ENCODE measurements around the gene TIAM2. TPM values are rescaled to one million over a fixed set of nuclear protein-coding genes. Genes with fewer than 3 reads are reported as not detected.
"Not testable (repeated sequence)": the region's sequence is repeated elsewhere in the genome, so short reads cannot be mapped to it uniquely, and the experiment has no call there.

The TIAM2 gene
- 10 to 100 TPM in 5 of 8 experiments, 1 to 10 TPM in 3; 5.2 to 34.7 (median 10.7) TPM for total RNA-seq

DNA sequence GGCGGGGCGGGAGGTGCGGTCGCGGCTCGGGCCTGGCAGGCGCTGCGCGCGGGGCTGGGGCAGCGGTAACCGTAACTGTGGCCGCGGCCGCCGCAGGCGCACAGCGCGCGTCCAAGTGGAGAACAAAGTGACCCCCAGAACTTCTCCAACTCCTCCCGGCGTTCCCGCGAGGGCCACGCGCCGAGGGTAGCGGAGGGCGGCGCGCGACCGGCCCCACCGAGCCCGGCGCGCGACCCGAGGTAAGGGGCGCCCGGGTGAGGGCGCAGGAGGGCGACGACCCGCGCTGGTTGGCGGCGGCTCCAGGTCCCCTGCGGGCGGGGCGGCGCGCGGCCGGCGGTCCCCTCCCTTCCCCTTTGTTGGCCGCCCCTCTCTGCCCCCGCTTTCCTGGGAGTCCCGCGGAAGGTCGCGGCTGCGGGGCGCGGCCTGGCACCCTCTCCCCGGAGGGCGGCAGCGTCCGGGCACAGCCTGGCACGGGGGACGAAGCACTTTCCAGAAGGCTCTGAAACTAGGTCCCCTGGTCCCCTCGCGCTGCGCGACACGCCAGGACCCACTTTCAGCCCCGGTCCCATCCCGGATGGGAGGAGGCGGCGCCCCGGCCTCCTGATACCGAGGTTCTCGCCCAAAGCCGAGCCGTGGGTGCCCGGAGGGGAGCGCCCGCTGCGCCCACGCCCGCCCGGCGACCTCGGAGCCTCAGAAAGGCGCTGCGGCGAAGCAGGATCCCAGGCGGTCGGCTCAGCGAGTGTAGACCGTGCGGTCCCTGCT lies at the start of gene TIAM2:
TSS of gene TIAM2 (plus strand) at position 62 of the 762 bp plus-strand sequence. CDS start 133,909 bp downstream, outside the sequence.
- Histone ChIP-seq H3K27ac (no peak within 1 kb of the TSS), H3K4me1 (replicated peaks in 1 of 2) (no peaks in the 10 kb centered on the region), H3K4me3 (peak within 1 kb of the TSS; percentile 36 to 85 (median 55))
- 0 to 3% (median 0%) methylated on average over 1 to 7 of the region's 102 CpGs; no CpG with 5 or more reads in 5 of the 10 experiments for WGBS, 10 experiments
- in situ Hi-C loops (cut with MboI; ENCODE audit: low pct_unique_long_range_greater_than_20kb in 2 of 9, low sequenced_read_pairs in 9 of 9, unreplicated experiment in 9 of 9): no loop called here
- ATAC-seq (replicated peaks in 6 of 8): peak; percentile 38 to 93 (median 86)

DNA sequence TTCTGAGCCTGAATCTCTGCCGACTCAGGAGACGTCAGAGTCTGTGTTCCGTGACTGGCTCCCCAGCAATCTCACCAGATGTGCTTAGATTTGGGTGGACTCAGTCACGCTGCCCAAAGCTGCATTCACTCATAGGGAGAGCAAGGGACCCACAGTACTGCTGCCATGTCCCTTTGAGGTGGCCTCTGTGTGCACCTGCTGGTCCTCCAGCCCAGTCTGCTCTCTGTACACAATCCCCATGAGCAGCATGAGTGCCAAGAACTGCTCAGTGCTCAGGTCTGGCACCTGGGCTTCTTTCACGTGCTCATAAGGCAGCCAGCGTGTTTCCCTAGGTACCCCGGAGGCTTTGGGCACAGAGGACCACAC lies 44.2 kb upstream of the TIAM2 start:
- ATAC-seq (replicated peaks in 6 of 8): no peak
- no peaks in the 10 kb centered on the region for H3K4me1 ChIP-seq (replicated peaks in 1 of 2)
- no peak overlapping the region for H3K4me3 ChIP-seq
- in situ Hi-C loops (cut with MboI; ENCODE audit: low pct_unique_long_range_greater_than_20kb in 2 of 9, low sequenced_read_pairs in 9 of 9, unreplicated experiment in 9 of 9): no loop called here
- H3K27ac ChIP-seq: no peak overlapping the region
- 100% methylated on average over 1 to 3 of the region's 7 CpGs; no CpG with 5 or more reads in 8 of the 10 experiments for WGBS, 10 experiments

DNA sequence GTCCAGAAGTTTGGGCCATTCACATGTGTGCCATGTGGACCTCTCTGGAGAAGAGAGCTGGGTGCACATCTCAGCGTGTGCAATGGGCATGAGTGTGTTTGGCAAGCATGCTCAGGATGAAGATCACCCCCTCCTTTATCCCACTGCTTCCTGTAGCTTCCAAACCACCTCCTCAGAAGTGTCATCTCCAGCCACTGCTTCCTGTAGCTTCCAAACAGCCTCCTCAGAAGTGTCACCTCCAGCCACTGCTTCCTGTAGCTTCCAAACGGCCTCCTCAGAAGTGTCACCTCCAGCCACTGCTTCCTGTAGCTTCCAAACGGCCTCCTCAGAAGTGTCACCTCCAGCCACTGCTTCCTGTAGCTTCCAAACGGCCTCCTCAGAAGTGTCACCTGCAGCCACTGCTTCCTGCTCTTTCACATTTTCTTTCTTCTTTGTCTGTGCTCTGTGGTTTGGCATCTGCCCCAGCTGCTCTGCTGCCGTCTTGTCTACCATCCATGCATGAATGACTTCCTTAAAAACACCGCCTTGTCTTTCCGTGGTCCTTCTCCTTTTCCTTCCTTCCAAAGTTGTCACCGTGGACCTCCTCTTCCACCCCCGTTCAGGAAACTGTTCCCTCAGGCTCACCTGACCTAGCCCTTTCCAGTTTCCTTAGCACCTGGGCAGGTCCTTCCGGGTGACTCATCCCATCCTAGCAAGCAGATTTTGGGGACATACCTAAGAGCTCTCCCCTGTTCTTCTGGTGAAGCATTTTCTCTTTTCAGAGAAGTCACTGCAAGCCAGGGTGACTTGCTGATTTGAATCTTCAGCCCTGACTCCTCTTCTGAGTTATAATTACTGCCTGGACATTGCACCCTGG lies 43.5 kb upstream of the TIAM2 start:
- no peak overlapping the region for H3K27ac ChIP-seq
- no peak overlapping the region for H3K4me3 ChIP-seq
- 40 to 100% (median 96%) methylated on average over 1 to 6 of the region's 10 CpGs for WGBS, 10 experiments
- in situ Hi-C loops (cut with MboI; ENCODE audit: low pct_unique_long_range_greater_than_20kb in 2 of 9, low sequenced_read_pairs in 9 of 9, unreplicated experiment in 9 of 9): no loop called here
- H3K4me1 ChIP-seq (replicated peaks in 1 of 2): no peaks in the 10 kb centered on the region
- ATAC-seq (replicated peaks in 6 of 8): no peak

DNA sequence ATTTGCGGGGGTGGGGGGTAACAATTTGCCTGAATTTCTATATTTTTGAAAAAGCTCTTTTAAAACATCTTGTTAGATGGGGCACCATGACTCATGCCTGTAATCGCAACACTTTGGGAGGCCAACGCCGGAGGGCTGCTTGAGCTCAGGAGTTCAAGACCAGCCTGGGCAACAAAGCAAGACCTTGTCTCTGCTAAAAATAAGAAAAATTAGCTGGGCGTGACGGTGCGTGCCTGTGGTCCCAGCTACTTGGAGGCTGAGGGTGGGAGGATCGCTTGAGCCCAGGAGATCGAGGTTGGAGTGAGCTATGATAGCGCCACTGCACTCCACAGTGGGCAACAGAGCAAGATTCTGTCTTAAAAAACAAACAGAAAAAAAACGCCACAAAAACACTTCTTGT lies 41.5 kb upstream of the TIAM2 start:
- no peak overlapping the region for H3K4me3 ChIP-seq
- no peaks in the 10 kb centered on the region for H3K4me1 ChIP-seq (replicated peaks in 1 of 2)
- WGBS, 10 experiments: 80 to 100% (median 94%) methylated on average over 2 to 5 of the region's 11 CpGs; no CpG with 5 or more reads in 1 of the 10 experiments
- no peak overlapping the region for H3K27ac ChIP-seq
- no peak for ATAC-seq (replicated peaks in 6 of 8)
- in situ Hi-C loops (cut with MboI; ENCODE audit: low pct_unique_long_range_greater_than_20kb in 2 of 9, low sequenced_read_pairs in 9 of 9, unreplicated experiment in 9 of 9): no loop called here

DNA sequence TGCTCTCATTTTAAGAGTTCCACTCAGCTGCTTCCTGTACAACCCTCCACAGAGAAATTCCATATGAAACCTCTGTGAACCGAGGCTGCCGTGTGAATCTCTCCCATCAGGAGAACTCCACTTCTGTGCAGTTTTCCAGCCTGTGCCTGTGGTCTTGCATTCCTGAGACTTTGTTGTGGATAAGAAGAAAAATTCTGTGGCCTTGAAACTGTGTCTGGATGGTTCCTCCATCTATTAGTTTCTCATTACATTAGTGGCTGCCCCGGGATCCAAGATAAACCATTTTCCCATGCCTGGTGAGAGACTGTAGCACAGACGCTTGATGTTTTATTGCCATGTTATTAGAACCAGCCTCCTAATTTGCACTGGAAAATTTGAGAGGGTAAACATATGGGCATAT lies 40.8 kb upstream of the TIAM2 start:
- no peak for ATAC-seq (replicated peaks in 6 of 8)

DNA sequence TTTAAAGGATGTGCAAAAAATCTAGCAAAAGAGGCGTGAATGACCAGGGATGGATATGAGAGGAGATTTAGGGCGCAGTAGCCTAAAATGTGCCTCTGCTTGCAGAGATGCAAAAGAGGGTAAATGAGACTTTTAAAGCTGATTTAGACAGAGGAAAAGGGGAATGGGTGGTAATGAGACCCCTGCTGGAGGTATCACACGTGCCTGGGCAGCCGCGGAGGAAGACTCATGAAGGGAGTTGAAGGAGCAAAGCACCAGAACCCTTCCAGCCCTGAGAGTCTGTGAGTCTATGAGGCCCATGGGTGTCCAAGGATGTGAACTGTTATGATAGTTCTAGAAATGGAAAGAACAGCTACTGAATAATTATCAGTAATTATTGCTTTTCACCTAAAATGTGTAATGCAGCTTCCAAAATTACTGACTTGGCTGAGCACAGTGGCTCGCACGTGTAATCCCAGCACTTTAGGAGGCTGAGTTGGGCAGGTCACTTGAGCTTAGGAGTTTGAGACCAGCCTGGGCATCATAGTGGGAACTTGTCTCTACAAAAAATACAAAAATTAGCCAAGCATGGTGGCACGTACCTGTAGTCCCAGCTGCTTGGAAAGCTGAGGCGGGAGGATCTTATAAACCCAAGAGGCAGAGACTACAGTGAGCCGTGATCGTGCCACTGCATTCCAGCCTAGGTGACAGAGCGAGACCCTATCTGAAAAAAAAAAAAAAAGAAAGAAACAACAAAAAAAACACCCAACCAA lies 38.2 kb upstream of the TIAM2 start:
- ATAC-seq (replicated peaks in 6 of 8): no peak
- H3K4me1 ChIP-seq (replicated peaks in 1 of 2): no peaks in the 10 kb centered on the region
- H3K4me3 ChIP-seq: no peak overlapping the region
- no peak overlapping the region for H3K27ac ChIP-seq
- WGBS, 10 experiments: 68 to 100% (median 80%) methylated on average over 4 to 12 of the region's 12 CpGs; no CpG with 5 or more reads in 1 of the 10 experiments
- in situ Hi-C loops (cut with MboI; ENCODE audit: low pct_unique_long_range_greater_than_20kb in 2 of 9, low sequenced_read_pairs in 9 of 9, unreplicated experiment in 9 of 9): no loop called here

More for the DNA sequence above, 40.8 kb upstream of the TIAM2 start:
- Histone ChIP-seq H3K27ac (no peak overlapping the region), H3K4me3 (no peak overlapping the region), H3K4me1 (replicated peaks in 1 of 2) (no peaks in the 10 kb centered on the region)
- in situ Hi-C loops (cut with MboI; ENCODE audit: low pct_unique_long_range_greater_than_20kb in 2 of 9, low sequenced_read_pairs in 9 of 9, unreplicated experiment in 9 of 9): no loop called here
- 0 to 100% (median 89%) methylated on average over 1 to 3 of the region's 4 CpGs; no CpG with 5 or more reads in 5 of the 10 experiments for WGBS, 10 experiments

DNA sequence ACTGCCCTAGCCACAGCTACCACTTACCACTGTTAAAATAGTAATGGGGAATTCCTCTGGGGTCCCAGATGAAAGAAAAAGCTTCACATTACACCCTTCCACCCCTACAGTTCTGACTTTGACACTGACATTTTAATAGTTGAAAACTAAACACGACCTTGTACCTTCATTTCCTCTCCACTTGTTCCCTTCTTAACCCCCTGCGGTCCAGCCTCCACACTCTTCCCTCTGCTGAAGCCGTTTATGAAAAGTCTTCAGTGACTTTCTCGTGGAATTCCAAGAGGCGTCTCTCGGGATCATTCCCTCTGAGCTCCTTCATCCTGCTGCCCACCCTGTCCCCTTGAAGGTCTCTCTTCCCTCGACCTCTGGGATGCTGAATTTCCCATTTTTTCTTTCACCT lies 36.6 kb upstream of the TIAM2 start:
- H3K27ac ChIP-seq: no peak overlapping the region
- in situ Hi-C loops (cut with MboI; ENCODE audit: low pct_unique_long_range_greater_than_20kb in 2 of 9, low sequenced_read_pairs in 9 of 9, unreplicated experiment in 9 of 9): no loop called here
- H3K4me3 ChIP-seq: no peak overlapping the region
- H3K4me1 ChIP-seq (replicated peaks in 1 of 2): no peaks in the 10 kb centered on the region
- WGBS, 10 experiments: 20 to 96% (median 83%) methylated on average over 1 to 7 of the region's 7 CpGs; no CpG with 5 or more reads in 1 of the 10 experiments
- ATAC-seq (replicated peaks in 6 of 8): no peak

DNA sequence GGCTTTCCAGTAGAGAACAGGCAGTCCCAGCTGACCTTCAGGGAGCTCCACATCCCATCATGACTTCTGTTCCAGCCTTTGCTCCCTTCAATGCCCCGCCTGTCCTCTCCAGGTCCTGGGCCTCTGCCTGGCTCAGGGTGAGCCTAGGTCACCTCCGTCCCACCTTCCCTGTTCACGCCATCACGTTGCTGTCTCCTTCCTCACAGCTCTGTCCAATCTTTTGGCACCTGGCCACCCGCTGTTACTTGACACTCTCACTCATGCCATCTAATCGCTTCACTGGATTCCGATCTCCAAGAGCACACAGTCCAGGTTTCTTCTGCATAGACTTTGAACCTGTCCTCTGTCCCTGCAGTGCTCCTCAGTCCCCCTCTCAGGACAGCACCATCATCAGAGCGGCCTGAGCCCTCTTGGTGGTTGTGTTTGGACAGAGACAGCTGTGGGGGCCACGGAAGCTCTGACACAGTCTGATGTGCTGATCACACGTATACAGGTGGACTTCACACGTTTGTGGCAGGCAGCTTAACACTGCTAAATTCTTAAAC lies 34.7 kb upstream of the TIAM2 start:
- peak in 1 of 8 experiments; percentile 68 for ATAC-seq (replicated peaks in 6 of 8)
- 66 to 100% (median 94%) methylated on average over 2 to 11 of the region's 11 CpGs; no CpG with 5 or more reads in 1 of the 10 experiments for WGBS, 10 experiments
- Histone ChIP-seq H3K4me3 (no peak overlapping the region), H3K4me1 (replicated peaks in 1 of 2) (no peaks in the 10 kb centered on the region), H3K27ac (no peak overlapping the region)
- in situ Hi-C loops (cut with MboI; ENCODE audit: low pct_unique_long_range_greater_than_20kb in 2 of 9, low sequenced_read_pairs in 9 of 9, unreplicated experiment in 9 of 9): no loop called here

DNA sequence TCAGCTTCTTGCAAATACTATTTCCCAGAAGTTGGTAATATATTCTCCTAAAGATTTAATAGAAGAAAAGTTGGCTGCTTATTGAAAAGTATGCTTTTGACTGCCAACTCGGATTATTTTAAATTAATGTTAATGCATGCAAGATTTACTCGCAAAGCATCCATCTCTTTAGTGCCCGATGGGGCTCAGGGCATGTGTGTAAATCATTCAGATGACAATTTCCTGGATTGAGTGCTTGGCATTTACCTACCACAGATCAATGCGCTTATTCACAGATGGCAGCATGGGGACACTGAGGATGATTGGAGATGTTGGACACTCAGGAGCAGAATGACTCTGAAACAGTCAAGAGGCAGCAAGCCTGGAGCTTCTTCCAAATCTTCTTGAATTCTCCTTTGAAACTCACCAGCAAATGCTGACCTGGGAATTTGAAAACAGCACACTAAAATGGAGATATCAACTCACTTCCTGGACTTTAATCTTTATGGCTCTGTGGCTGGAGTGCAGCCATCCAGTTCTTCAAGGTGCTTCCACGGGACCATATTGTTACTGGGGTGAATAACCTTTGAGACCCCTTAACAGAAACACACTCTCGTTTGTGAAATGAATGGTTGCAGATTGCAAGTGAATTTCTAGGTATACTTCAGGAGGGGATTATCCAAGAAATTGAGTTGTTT lies 34.1 kb upstream of the TIAM2 start:
- no peaks in the 10 kb centered on the region for H3K4me1 ChIP-seq (replicated peaks in 1 of 2)
- in situ Hi-C loops (cut with MboI; ENCODE audit: low pct_unique_long_range_greater_than_20kb in 2 of 9, low sequenced_read_pairs in 9 of 9, unreplicated experiment in 9 of 9): no loop called here
- peak in 1 of 8 experiments; percentile 71 for ATAC-seq (replicated peaks in 6 of 8)
- WGBS, 10 experiments: 17 to 95% (median 86%) methylated on average over 4 to 6 of the region's 6 CpGs; no CpG with 5 or more reads in 2 of the 10 experiments
- H3K27ac ChIP-seq: no peak overlapping the region
- no peak overlapping the region for H3K4me3 ChIP-seq

DNA sequence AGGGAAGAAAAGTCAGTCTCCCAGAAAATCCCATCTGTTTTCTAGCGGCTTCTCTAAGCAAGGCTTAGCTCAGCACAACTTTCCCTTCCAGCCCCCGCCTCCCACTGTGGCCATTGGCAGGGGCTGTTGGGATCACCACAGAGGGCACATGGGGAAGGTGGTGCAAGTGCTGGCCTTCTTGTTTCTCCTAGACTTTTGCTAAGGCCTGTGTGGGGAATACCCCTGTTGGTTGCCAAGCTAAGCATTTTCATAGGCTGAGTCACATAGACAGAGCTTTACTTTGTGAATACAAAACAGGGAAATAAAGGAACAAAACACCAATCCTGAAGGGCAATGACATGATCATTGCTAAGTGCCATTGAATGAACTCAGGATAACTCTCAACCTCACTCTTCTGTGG lies 32.4 kb upstream of the TIAM2 start:
- 79 to 100% (median 88%) methylated on average over 1 to 2 of the region's 2 CpGs; no CpG with 5 or more reads in 4 of the 10 experiments for WGBS, 10 experiments
- peak in 7 of 8 experiments; percentile 57 to 94 (median 74) for ATAC-seq (replicated peaks in 6 of 8)
- H3K4me3 ChIP-seq: no peak overlapping the region
- no peaks in the 10 kb centered on the region for H3K4me1 ChIP-seq (replicated peaks in 1 of 2)
- H3K27ac ChIP-seq: no peak overlapping the region
- in situ Hi-C loops (cut with MboI; ENCODE audit: low pct_unique_long_range_greater_than_20kb in 2 of 9, low sequenced_read_pairs in 9 of 9, unreplicated experiment in 9 of 9): no loop called here

DNA sequence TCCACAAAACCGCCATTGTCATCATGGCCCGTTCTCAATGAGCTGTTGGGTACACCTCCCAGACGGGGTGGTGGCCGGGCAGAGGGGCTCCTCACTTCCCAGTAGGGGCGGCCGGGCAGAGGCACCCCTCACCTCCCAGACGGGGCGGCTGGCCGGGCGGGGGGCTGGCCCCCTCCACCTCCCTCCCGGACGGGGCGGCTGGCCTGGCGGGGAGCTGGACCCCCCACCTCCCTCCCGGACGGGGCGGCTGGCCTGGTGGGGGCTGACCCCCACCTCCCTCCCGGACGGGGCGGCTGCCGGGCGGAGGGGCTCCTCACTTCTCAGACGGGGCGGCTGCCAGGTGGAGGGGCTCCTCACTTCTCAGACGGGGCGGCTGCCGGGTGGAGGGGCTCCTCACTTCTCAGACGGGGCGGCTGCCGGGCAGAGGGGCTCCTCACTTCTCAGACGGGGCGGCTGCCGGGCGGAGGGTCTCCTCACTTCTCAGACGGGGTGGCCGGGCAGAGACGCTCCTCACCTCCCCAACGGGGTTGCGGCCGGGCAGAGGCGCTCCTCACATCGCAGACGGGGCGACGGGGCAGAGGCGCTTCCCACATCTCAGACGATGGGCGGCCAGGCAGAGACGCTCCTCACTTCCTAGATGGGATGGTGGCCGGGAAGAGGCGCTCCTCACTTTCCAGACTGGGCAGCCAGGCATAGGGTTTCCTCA lies 28.9 kb upstream of the TIAM2 start:
- WGBS, 10 experiments: no CpG with 5 or more reads among the region's 51 CpGs
- H3K27ac ChIP-seq; H3K4me1 ChIP-seq (replicated peaks in 1 of 2); in situ Hi-C loops (cut with MboI; ENCODE audit: low pct_unique_long_range_greater_than_20kb in 2 of 9, low sequenced_read_pairs in 9 of 9, unreplicated experiment in 9 of 9); H3K4me3 ChIP-seq; ATAC-seq (replicated peaks in 6 of 8): not testable (repeated sequence)

Measured in motor neuron (in vitro differentiated cells).